ENCODE measurements around the gene HSF2.
"Not testable (repeated sequence)": the region's sequence is repeated elsewhere in the genome, so short reads cannot be mapped to it uniquely, and the experiment has no call there.

Gene HSF2

GRCh38 chr6:122455116-122455515 lies 55.7 kb downstream of the HSF2 start:
- DNase-seq (ENCODE audit: low spot score), result not testable (repeated sequence)

GRCh38 chr6:122458087-122458486 lies 58.6 kb downstream of the HSF2 start:
- DNase-seq (ENCODE audit: low spot score), result no peak

- DNase-seq (ENCODE audit: low spot score), result no peak
Observed at GRCh38 chr6:122459240-122459639, 59.8 kb downstream of the HSF2 start.

GRCh38 chr6:122459865-122460416 lies 60.5 kb downstream of the HSF2 start:
- DNase-seq (ENCODE audit: low spot score), result not testable (repeated sequence)

- no peak for DNase-seq (ENCODE audit: low spot score)
Observed at GRCh38 chr6:122461885-122462284, 62.4 kb downstream of the HSF2 start.

GRCh38 chr6:122471107-122472021 lies 71.9 kb downstream of the HSF2 start, which contains the start of gene SERINC1:
Gene SERINC1, minus strand, starts transcription at chr6:122471807. Its CDS starts 70 bp downstream, at chr6:122471737.
- peak; percentile 95 for DNase-seq (ENCODE audit: low spot score)

GRCh38 chr6:122472022-122472340 lies 72.5 kb downstream of the HSF2 start:
- DNase-seq (ENCODE audit: low spot score), result no peak

- DNase-seq (ENCODE audit: low spot score), result no peak
Observed at GRCh38 chr6:122476131-122476530, 76.7 kb downstream of the HSF2 start.

GRCh38 chr6:122482750-122483080 lies 83.3 kb downstream of the HSF2 start:
- no peak for DNase-seq (ENCODE audit: low spot score)
